Measurements from ENCODE around the gene NCOA7. TPM values are rescaled to one million over a fixed set of nuclear protein-coding genes. Genes with fewer than 3 reads are reported as not detected.
A peak's percentile ranks its signal among the peaks of the same experiment; 100 is the strongest.

Gene NCOA7
- total and polyA plus RNA-seq, 9 of the 15 experiments (the other 6 are each of a cell fraction or from before 2014, with no cell fraction given) = 5.8 to 14.6 (median 9.3) TPM

- Histone ChIP-seq H3K36me3 (ENCODE audit: control insufficient read depth, insufficient read depth, low read length) (peaks cover 3% of the 10 kb centered on the region; the same call in 2 of the 3 replicates), H4K20me1 (replicated peaks; ENCODE audit: control insufficient read depth, insufficient read depth, low read length) (no peaks in the 10 kb centered on the region), H3K9me1 (ENCODE audit: control insufficient read depth, insufficient read depth, low read length) (no peaks in the 10 kb centered on the region), H3K4me3 (no peak overlapping the region), H3K79me2 (ENCODE audit: control insufficient read depth, insufficient read depth, low read length) (peaks cover 32% of the 10 kb centered on the region), H3K27me3 (ENCODE audit: control insufficient read depth in 2 of 2, insufficient read depth in 2 of 2, low read length in 2 of 2) (no peaks in the 10 kb centered on the region), H3K27ac (ENCODE audit: extremely low read depth, low read depth, low read length) (peak overlapping the region; percentile 89), H3K9ac (ENCODE audit: insufficient read depth in 1 of 2, low read depth in 2 of 2, low read length in 2 of 2) (peak overlapping the region in 1 of 2 experiments; percentile 86; a peak in 2 of 4 replicates), H2AFZ (ENCODE audit: low read depth, low read length) (peak overlapping the region; percentile 82), H3K4me2 (ENCODE audit: insufficient read depth, low read length) (peak overlapping the region; percentile 88), H3K9me3 (replicated peaks; ENCODE audit: control insufficient read depth, insufficient read depth, low read depth, low read length) (0 out of 2 replicates have a peak, but pooled peaks cover 2% of the 10 kb centered on the region), H3K4me1 (replicated peaks in 1 of 2; ENCODE audit: control insufficient read depth in 2 of 2, insufficient read depth in 2 of 2, low read length in 2 of 2) (peaks cover 30 to 37% of the 10 kb centered on the region in 2 experiments; a peak in 4 of 5 replicates)
- TF ChIP-seq MAFK (IDR thresholded peaks at IDR 0.05; ENCODE audit: low read length) (no peak), HMBOX1 (IDR thresholded peaks at IDR 0.05) (no peak), NCOA1 (IDR thresholded peaks at IDR 0.05; ENCODE audit: low read depth) (no peak), SMAD2 (IDR thresholded peaks at IDR 0.05; ENCODE audit: low read depth, low read length) (no peak), TCF7L2 (IDR thresholded peaks at IDR 0.05; ENCODE audit: low read depth, low read length) (no peak), ZNF197 (CRISPR knock-in tag; IDR thresholded peaks at IDR 0.05; ENCODE audit: low read depth) (no peak)
- ChIA-PET POLR2A (interaction anchor here (0.5 to 3.8 kb wide), 22 partner anchors 8 to 291 kb away, joined by 3 to 26 read pairs (median 4); partner anchors contain the start of genes NCOA7 and TRMT11), CTCF (ENCODE audit: low intra/inter-chr PET ratio) (interaction anchor here (0.6 to 1.9 kb wide), 7 partner anchors 18 to 176 kb away, joined by 3 to 16 read pairs (median 7); no protein-coding TSS in a partner anchor)
- TSS peak; percentile 99 for BruUV-seq (replicated peaks)
- DNase-seq (ENCODE audit: extremely low read depth in 1 of 4, low spot score in 3 of 4) (no peak), ATAC-seq (no peak), FAIRE-seq (no peak)
- WGBS (ENCODE audit: insufficient coverage, low coverage, missing lambda C conversion rate) = 27% methylated on average over 5 of the region's 5 CpGs
- in situ Hi-C loops (cut with MboI) = loop anchor here (5.0 kb wide), 1 partner anchor 99 kb away; no protein-coding TSS in a partner anchor
- intact Hi-C loops (cut with micrococcal nuclease) = loop anchor here (1.0 to 5.0 kb wide), 8 partner anchors 33 to 649 kb away; no protein-coding TSS in a partner anchor
Observed at GRCh38 chr6:125955973-125956372, 165.2 kb downstream of the NCOA7 start.
